ENCODE results near the gene POU4F3. TPM values are rescaled to one million over a fixed set of nuclear protein-coding genes. Genes with fewer than 3 reads are reported as not detected.

Gene POU4F3
- total RNA-seq, 6 donors from 2014 or later, result 0.10 to 0.55 (median 0.30) TPM; not detected in 3

DNA sequence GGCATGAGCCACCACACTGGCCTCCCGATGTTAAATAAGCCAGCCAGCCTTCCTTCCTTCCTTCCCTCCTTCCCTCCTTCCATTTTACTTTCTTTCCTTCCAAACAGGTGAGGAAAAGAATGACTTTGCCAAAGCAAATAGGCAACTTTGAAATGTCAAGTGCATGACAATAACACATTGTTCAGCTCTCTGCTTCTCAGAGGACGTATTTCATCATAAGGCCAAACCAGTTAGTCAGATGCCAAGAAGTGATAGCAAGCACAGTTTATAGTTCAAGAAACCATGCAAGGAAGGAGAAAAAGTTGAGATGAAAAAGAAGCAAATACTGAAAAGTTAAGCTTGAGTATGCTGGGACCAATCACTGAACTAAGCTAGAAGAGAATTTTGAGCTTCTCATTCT, 29.5 kb downstream of the POU4F3 start:
- Histone ChIP-seq H3K36me3 (no peaks in the 10 kb centered on the region), H3K9me3 (no peaks in the 10 kb centered on the region), H3K27ac (no peak overlapping the region), H3K4me3 (no peak overlapping the region), H3K4me1 (peaks cover 0 to 8% (median 0%) of the 10 kb centered on the region in 4 donors), H3K27me3 (no peaks in the 10 kb centered on the region)
- DNase-seq, result no peak
- 55 to 71% methylated on average over 2 of the region's 2 CpGs for WGBS, 2 donors
- no peak for ATAC-seq (ENCODE audit: low FRiP score in 2 of 2)
- TF ChIP-seq, protein P1, sequence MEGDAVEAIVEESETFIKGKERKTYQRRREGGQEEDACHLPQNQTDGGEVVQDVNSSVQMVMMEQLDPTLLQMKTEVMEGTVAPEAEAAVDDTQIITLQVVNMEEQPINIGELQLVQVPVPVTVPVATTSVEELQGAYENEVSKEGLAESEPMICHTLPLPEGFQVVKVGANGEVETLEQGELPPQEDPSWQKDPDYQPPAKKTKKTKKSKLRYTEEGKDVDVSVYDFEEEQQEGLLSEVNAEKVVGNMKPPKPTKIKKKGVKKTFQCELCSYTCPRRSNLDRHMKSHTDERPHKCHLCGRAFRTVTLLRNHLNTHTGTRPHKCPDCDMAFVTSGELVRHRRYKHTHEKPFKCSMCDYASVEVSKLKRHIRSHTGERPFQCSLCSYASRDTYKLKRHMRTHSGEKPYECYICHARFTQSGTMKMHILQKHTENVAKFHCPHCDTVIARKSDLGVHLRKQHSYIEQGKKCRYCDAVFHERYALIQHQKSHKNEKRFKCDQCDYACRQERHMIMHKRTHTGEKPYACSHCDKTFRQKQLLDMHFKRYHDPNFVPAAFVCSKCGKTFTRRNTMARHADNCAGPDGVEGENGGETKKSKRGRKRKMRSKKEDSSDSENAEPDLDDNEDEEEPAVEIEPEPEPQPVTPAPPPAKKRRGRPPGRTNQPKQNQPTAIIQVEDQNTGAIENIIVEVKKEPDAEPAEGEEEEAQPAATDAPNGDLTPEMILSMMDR (IDR thresholded peaks at IDR 0.05), result no peak
- TF ChIP-seq EP300 (IDR thresholded peaks at IDR 0.05), result peak in 1 of 4 donors; percentile 68

DNA sequence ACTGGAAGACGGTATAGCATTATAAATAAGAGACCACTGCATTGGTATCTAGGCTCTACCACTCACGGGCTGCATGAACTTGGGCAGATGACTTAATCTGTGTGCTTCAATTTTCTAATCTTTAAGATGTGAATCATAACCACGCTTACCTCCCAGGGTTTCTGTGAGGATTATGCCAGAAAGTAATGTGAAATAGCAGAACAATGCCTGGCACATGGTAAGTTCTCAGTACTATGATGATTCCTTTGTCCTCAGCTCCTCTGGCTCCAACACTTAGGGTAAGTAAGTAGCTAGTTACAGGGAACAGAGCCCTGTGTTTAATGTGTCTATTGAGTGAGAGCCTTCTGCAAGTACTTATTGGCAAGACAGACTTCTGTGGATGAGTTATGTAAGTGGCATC, 31.1 kb downstream of the POU4F3 start:
- Histone ChIP-seq H3K36me3 (no peaks in the 10 kb centered on the region), H3K27me3 (no peaks in the 10 kb centered on the region), H3K9me3 (no peaks in the 10 kb centered on the region), H3K27ac (no peak overlapping the region), H3K4me3 (no peak overlapping the region), H3K4me1 (peaks cover 0 to 8% (median 0%) of the 10 kb centered on the region in 4 donors)
- TF ChIP-seq, protein P1 (IDR thresholded peaks at IDR 0.05), result no peak
- no peak for TF ChIP-seq POLR2AphosphoS5 (IDR thresholded peaks at IDR 0.05)
- no peak for TF ChIP-seq POLR2A (IDR thresholded peaks at IDR 0.05)
- TF ChIP-seq EP300 (IDR thresholded peaks at IDR 0.05), result no peak
- WGBS, 2 donors, result 82 to 92% methylated on average over 3 of the region's 3 CpGs
- DNase-seq (no peak), ATAC-seq (ENCODE audit: low FRiP score in 2 of 2) (no peak)

DNA sequence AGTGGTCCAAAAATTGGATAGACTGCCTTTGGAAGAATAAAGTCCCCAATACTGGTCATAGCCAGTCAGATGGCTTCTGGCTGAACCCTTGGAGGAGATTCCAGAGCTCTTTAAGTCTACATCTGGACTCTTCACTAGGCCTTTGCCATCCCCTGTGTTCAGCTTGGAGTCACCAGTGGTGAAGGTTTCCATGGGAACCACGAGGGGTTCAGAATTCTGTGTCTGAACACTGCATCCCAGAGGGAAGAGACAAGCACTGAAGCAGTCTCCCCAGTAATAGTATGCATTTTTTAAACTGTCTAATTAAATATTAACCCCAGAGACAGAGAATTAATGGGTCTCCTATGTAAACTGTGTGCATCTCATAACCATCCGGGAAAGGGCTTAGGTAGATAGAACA, 38.2 kb downstream of the POU4F3 start:
- no peaks in the 10 kb centered on the region for H3K4me1 ChIP-seq
- DNase-seq (no peak), ATAC-seq (ENCODE audit: low FRiP score in 2 of 2) (no peak)
- no peak for TF ChIP-seq EP300 (IDR thresholded peaks at IDR 0.05)
- no peak for TF ChIP-seq POLR2A (IDR thresholded peaks at IDR 0.05)
- TF ChIP-seq, protein P1 (IDR thresholded peaks at IDR 0.05), result no peak
- no peak for TF ChIP-seq POLR2AphosphoS5 (IDR thresholded peaks at IDR 0.05)
- no peaks in the 10 kb centered on the region for H3K9me3 ChIP-seq
- no peak overlapping the region for H3K27ac ChIP-seq
- H3K4me3 ChIP-seq, result no peak overlapping the region
- 72 to 93% methylated on average over 2 of the region's 2 CpGs for WGBS, 2 donors
- no peaks in the 10 kb centered on the region for H3K36me3 ChIP-seq
- H3K27me3 ChIP-seq, result no peaks in the 10 kb centered on the region

DNA sequence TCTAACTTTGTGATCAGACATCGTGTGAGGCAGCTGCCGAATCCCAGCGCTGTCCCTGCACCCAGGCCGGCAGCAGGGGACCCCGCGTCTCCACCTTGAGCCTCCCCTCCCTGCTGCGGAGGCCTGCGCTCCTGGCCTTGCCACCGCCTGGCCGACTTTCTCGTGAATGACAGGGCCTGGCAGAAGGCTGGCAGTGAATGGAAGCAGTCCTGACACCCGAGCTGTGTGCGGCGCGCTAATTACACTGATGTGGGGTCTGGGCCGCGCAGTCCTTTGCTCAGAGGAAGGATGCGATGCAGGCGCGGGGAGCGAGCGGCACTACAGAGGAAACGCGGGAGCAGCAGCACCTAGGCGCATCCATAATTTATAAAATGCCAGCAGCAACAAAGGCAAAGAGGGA, 40.3 kb downstream of the POU4F3 start:
- TF ChIP-seq, protein P1 (IDR thresholded peaks at IDR 0.05), result no peak
- no peak for TF ChIP-seq POLR2A (IDR thresholded peaks at IDR 0.05)

DNA sequence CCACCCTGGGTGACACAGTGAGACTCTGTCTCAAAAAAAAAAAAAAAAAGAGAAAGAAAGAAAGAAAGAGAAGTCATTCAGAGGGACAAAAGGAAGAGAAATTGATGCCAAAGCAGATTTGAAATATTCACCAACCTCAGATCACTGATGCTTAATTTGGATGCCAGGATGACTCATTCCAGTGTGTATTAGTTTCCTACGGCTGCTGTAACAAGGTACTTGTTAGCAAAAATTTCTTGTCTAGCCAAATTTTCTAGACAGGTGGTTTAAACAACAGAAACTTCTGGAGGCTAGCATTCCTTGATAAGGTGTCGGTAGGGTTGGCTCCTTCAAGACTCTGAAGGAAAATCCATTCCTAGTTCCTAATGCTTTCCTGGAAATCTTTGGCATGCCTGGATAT, 42.1 kb downstream of the POU4F3 start:
- TF ChIP-seq POLR2AphosphoS5 (IDR thresholded peaks at IDR 0.05) (no peak), POLR2A (IDR thresholded peaks at IDR 0.05) (no peak), EP300 (IDR thresholded peaks at IDR 0.05) (no peak)
- TF ChIP-seq, protein P1 (IDR thresholded peaks at IDR 0.05), result no peak
- no peak for ATAC-seq (ENCODE audit: low FRiP score in 2 of 2)
- 91 to 94% methylated on average over 2 of the region's 2 CpGs for WGBS, 2 donors
- no peaks in the 10 kb centered on the region for H3K9me3 ChIP-seq
- H3K27ac ChIP-seq, result no peak overlapping the region
- no peak overlapping the region for H3K4me3 ChIP-seq
- no peaks in the 10 kb centered on the region for H3K36me3 ChIP-seq
- no peaks in the 10 kb centered on the region for H3K4me1 ChIP-seq
- H3K27me3 ChIP-seq, result no peaks in the 10 kb centered on the region
- DNase-seq, result no peak

More for the DNA sequence above, 40.3 kb downstream of the POU4F3 start:
- no peak overlapping the region for H3K27ac ChIP-seq
- peak in 1 of 2 donors; percentile 71 for DNase-seq
- H3K27me3 ChIP-seq, result no peaks in the 10 kb centered on the region
- H3K36me3 ChIP-seq, result no peaks in the 10 kb centered on the region
- peak in 1 of 2 donors; percentile 32 for ATAC-seq (ENCODE audit: low FRiP score in 2 of 2)
- no peaks in the 10 kb centered on the region for H3K4me1 ChIP-seq
- 32 to 35% methylated on average over 12 to 25 of the region's 25 CpGs for WGBS, 2 donors
- H3K9me3 ChIP-seq, result no peaks in the 10 kb centered on the region
- no peak overlapping the region for H3K4me3 ChIP-seq
